ENCODE measurements around the gene CELSR1. TPM values are rescaled to one million over a fixed set of nuclear protein-coding genes. Genes with fewer than 3 reads are reported as not detected.

The CELSR1 gene
- total RNA-seq, 3 donors from 2014 or later (not counting 1 experiment from before 2014, with no cell fraction given), result 0.89 to 3.9 (median 1.9) TPM

DNA sequence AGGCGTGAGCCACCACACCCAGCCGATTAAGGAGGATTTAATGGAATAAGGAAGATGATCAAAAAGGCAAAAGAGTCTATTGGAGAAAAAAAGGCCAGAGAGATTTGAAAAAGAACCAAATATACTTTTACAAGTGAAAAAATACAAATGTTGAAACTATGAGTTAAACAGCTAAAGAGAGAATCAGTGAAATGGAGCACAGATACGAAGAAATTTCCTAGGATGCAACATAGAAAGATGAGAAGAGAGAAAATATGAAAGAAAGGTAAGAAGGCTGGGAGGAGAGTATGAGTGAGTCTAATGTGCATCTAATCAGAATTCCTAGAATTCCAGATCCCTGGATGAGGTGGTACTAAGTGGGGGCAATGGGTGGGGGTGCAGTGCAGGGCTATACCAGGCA lies 19.4 kb upstream of the CELSR1 start:
- ATAC-seq (no peak), DNase-seq (no peak)
- peaks cover 5% of the 10 kb centered on the region for H3K9me3 ChIP-seq (ENCODE audit: control insufficient read depth, insufficient read depth, low read length)
- intact Hi-C loops (cut with micrococcal nuclease), result no loop called here
- no peaks in the 10 kb centered on the region for H3K36me3 ChIP-seq (ENCODE audit: control insufficient read depth, insufficient read depth, low read length)
- H3K9me3 Mint-ChIP-seq, result peaks cover 3 to 4% of the 10 kb centered on the region in 2 donors
- no peak overlapping the region for H3K27ac Mint-ChIP-seq
- no peak overlapping the region for H3K4me3 Mint-ChIP-seq
- peaks cover 0 to 12% of the 10 kb centered on the region in 2 donors for H3K27me3 Mint-ChIP-seq (ENCODE audit: low read depth in 2 of 2)
- peaks cover 12% of the 10 kb centered on the region for H3K4me1 ChIP-seq (ENCODE audit: control insufficient read depth, insufficient read depth, low read length)
- no peak overlapping the region for H3K4me3 ChIP-seq (ENCODE audit: low read length)
- TF ChIP-seq, protein P1, sequence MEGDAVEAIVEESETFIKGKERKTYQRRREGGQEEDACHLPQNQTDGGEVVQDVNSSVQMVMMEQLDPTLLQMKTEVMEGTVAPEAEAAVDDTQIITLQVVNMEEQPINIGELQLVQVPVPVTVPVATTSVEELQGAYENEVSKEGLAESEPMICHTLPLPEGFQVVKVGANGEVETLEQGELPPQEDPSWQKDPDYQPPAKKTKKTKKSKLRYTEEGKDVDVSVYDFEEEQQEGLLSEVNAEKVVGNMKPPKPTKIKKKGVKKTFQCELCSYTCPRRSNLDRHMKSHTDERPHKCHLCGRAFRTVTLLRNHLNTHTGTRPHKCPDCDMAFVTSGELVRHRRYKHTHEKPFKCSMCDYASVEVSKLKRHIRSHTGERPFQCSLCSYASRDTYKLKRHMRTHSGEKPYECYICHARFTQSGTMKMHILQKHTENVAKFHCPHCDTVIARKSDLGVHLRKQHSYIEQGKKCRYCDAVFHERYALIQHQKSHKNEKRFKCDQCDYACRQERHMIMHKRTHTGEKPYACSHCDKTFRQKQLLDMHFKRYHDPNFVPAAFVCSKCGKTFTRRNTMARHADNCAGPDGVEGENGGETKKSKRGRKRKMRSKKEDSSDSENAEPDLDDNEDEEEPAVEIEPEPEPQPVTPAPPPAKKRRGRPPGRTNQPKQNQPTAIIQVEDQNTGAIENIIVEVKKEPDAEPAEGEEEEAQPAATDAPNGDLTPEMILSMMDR (IDR thresholded peaks at IDR 0.05), result no peak
- H3K36me3 Mint-ChIP-seq, result peaks cover 8% of the 10 kb centered on the region
- WGBS (ENCODE audit: insufficient coverage), result 100% methylated on average over 1 of the region's 3 CpGs
- peaks cover 0 to 6% of the 10 kb centered on the region in 2 donors for H3K4me1 Mint-ChIP-seq
- no peak overlapping the region for H3K27ac ChIP-seq (ENCODE audit: low read length)
- no peaks in the 10 kb centered on the region for H3K27me3 ChIP-seq (ENCODE audit: control insufficient read depth, insufficient read depth, low read length)

DNA sequence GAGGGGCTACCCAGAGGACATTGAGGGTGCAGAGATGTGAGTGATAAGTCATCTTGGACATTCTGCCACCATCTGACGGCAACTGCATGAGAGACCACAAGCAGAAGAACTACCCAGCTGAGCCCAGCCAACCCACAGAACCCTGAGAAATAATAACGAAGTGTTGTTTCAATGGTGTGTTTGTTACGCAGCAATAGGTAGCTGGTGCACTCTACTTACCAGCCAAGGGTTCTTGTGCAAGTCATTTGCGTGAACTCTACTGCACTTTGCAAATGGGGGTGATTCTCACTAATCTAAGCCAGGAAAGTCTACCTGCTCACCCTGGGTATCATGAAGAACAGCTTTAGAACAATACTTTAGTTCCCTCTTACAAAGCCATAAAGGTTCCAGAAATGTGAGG lies 15.8 kb upstream of the CELSR1 start:
- DNase-seq, result no peak
- intact Hi-C loops (cut with micrococcal nuclease), result no loop called here

DNA sequence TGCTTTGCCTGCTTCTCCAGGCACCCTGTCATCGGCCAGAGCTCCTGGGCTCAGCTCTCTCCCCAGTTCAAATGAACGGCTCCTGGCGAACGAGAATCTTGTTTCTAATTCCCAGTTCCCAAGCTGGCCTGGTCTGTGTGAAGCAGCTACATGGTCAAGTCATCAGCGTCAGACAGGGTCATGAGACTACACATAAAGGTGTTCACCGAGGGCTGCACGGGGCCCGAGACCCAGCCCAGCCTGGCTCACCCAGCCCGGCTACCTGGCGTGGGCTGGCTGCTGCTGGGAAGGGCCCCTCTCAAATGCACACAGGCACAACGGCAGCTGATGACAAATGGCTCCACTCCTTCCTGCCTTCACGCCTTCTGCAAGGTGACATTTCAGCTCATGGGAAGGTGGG lies 14.6 kb upstream of the CELSR1 start:
- H3K36me3 Mint-ChIP-seq, result peaks cover 6% of the 10 kb centered on the region
- ATAC-seq (no peak), DNase-seq (no peak)
- H3K27ac Mint-ChIP-seq, result no peak overlapping the region
- Histone ChIP-seq H3K27ac (ENCODE audit: low read length) (no peak overlapping the region), H3K36me3 (ENCODE audit: control insufficient read depth, insufficient read depth, low read length) (no peaks in the 10 kb centered on the region), H3K4me3 (ENCODE audit: low read length) (no peak overlapping the region), H3K27me3 (ENCODE audit: control insufficient read depth, insufficient read depth, low read length) (no peaks in the 10 kb centered on the region), H3K9me3 (ENCODE audit: control insufficient read depth, insufficient read depth, low read length) (peaks cover 2% of the 10 kb centered on the region), H3K4me1 (ENCODE audit: control insufficient read depth, insufficient read depth, low read length) (no peaks in the 10 kb centered on the region)
- H3K9me3 Mint-ChIP-seq, result peaks cover 3 to 4% of the 10 kb centered on the region in 2 donors
- intact Hi-C loops (cut with micrococcal nuclease), result no loop called here
- peaks cover 0 to 14% of the 10 kb centered on the region in 2 donors for H3K27me3 Mint-ChIP-seq (ENCODE audit: low read depth in 2 of 2)
- WGBS (ENCODE audit: insufficient coverage), result 86% methylated on average over 12 of the region's 12 CpGs
- TF ChIP-seq, protein P1 (IDR thresholded peaks at IDR 0.05), result no peak
- no peak overlapping the region for H3K4me3 Mint-ChIP-seq
- no peaks in the 10 kb centered on the region for H3K4me1 Mint-ChIP-seq

More for the DNA sequence above, 15.8 kb upstream of the CELSR1 start:
- Histone ChIP-seq H3K36me3 (ENCODE audit: control insufficient read depth, insufficient read depth, low read length) (no peaks in the 10 kb centered on the region), H3K27ac (ENCODE audit: low read length) (no peak overlapping the region), H3K27me3 (ENCODE audit: control insufficient read depth, insufficient read depth, low read length) (no peaks in the 10 kb centered on the region), H3K4me3 (ENCODE audit: low read length) (no peak overlapping the region), H3K4me1 (ENCODE audit: control insufficient read depth, insufficient read depth, low read length) (no peaks in the 10 kb centered on the region), H3K9me3 (ENCODE audit: control insufficient read depth, insufficient read depth, low read length) (peaks cover 5% of the 10 kb centered on the region)
- TF ChIP-seq, protein P1 (IDR thresholded peaks at IDR 0.05), result no peak
- no peak overlapping the region for H3K27ac Mint-ChIP-seq
- H3K4me3 Mint-ChIP-seq, result no peak overlapping the region
- peaks cover 8% of the 10 kb centered on the region for H3K36me3 Mint-ChIP-seq
- no peaks in the 10 kb centered on the region for H3K4me1 Mint-ChIP-seq
- 99% methylated on average over 4 of the region's 4 CpGs for WGBS (ENCODE audit: insufficient coverage)
- peaks cover 3 to 4% of the 10 kb centered on the region in 2 donors for H3K9me3 Mint-ChIP-seq
- ATAC-seq, result no peak
- peaks cover 0 to 12% of the 10 kb centered on the region in 2 donors for H3K27me3 Mint-ChIP-seq (ENCODE audit: low read depth in 2 of 2)

DNA sequence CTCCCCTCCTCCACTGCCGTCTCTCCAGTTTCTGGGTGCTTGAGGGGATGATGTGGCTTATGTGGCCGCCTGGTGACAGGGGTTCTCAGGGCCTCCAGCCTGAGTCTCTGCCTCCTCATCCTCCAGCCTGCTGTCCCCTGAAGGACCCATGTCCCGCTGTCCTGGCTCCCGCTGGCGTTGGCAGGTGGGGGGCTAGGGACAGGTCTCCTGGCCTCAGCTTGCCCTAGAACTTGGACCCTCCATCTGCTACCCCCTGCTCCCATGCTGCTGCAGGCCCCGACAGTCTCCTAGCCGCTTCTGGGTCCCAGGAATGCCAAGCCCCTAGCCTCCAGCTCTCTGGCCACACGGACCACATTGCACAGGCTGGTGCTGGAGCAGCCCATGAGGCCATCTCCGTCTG lies 13.9 kb upstream of the CELSR1 start:
- intact Hi-C loops (cut with micrococcal nuclease), result no loop called here
- TF ChIP-seq, protein P1 (IDR thresholded peaks at IDR 0.05), result no peak
- Mint-ChIP-seq H3K4me1 (no peaks in the 10 kb centered on the region), H3K27ac (no peak overlapping the region), H3K27me3 (ENCODE audit: low read depth in 2 of 2) (peaks cover 0 to 10% of the 10 kb centered on the region in 2 donors), H3K36me3 (no peaks in the 10 kb centered on the region), H3K9me3 (no peaks in the 10 kb centered on the region), H3K4me3 (no peak overlapping the region)
- no peaks in the 10 kb centered on the region for H3K36me3 ChIP-seq (ENCODE audit: control insufficient read depth, insufficient read depth, low read length)
- no peak overlapping the region for H3K27ac ChIP-seq (ENCODE audit: low read length)
- no peaks in the 10 kb centered on the region for H3K4me1 ChIP-seq (ENCODE audit: control insufficient read depth, insufficient read depth, low read length)
- H3K27me3 ChIP-seq (ENCODE audit: control insufficient read depth, insufficient read depth, low read length), result no peaks in the 10 kb centered on the region
- H3K9me3 ChIP-seq (ENCODE audit: control insufficient read depth, insufficient read depth, low read length), result no peaks in the 10 kb centered on the region
- ATAC-seq (no peak), DNase-seq (no peak)
- WGBS (ENCODE audit: insufficient coverage), result 90% methylated on average over 8 of the region's 9 CpGs
- H3K4me3 ChIP-seq (ENCODE audit: low read length), result no peak overlapping the region

Measured in natural killer cell (primary cell).